ENCODE results near the gene PSTK. TPM values are rescaled to one million over a fixed set of nuclear protein-coding genes. Genes with fewer than 3 reads are reported as not detected.
A peak's percentile ranks its signal among the peaks of the same experiment; 100 is the strongest.

PSTK gene, protein sequence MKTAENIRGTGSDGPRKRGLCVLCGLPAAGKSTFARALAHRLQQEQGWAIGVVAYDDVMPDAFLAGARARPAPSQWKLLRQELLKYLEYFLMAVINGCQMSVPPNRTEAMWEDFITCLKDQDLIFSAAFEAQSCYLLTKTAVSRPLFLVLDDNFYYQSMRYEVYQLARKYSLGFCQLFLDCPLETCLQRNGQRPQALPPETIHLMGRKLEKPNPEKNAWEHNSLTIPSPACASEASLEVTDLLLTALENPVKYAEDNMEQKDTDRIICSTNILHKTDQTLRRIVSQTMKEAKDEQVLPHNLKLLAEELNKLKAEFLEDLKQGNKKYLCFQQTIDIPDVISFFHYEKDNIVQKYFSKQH
- total RNA-seq (2014; rRNA removed; shearing (Covaris generic); ENCODE audit: low replicate concordance): 11.7 and 11.8 TPM in 2 replicates

GRCh38 chr10:122980209-122981065 lies at the start of gene PSTK:
PSTK (plus strand) TSS chr10:122980401; CDS start chr10:122980480, 79 bp downstream.
- Histone ChIP-seq H3K27me3 (0 out of 2 replicates have a peak, but pooled peaks cover 3% of the 10 kb centered on the region), H3K4me3 (peak within 1 kb of the TSS; percentile 99), H3K9me3 (no peaks in the 10 kb centered on the region), H3K36me3 (peaks cover 2% of the 10 kb centered on the region; the same call in 1 of the 2 replicates)
- peak; percentile 89 for DNase-seq

DNA sequence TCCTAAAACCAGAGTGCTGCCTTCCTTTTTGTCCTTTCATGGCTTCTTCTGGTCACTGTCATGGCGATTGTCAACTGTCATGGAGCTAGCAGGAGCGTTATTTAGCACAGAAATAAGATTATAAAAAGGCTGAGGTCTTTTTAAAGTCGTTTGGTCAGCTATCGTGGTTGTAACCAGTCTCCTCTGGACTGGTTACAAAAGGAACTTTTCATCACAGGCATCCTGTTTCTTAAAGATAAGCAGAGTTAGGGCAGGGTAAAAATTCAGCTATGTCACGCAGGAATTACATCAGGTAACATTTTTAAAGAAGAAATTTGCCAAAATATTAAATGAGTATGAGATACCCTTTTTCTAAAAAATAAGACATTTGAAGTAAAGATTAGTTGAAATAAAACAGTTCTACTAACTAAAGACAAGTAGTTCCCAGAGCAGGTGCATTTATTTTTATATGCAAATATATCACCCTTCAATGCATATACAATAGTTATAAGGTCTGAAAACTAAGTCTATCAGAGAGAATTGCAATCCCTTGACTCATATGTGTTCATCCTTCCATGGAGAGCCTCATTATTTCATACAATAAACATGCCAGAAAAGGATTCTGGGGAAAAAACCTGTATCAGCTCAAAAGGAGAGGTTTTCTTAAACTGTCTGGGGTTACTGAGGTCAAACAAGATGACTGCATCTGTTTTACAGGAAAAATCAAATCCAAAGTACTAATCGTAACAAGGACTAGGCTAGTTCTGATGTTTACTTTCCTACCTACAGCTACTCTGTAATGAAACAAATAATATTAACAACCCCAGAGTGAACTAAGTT lies 48.9 kb upstream of the PSTK start:
- Histone ChIP-seq H3K36me3 (peaks cover 12% of the 10 kb centered on the region), H3K9me3 (peaks cover 2% of the 10 kb centered on the region; the same call in 1 of the 2 replicates), H3K4me3 (no peak overlapping the region), H3K27me3 (no peaks in the 10 kb centered on the region)
- DNase-seq: no peak

GRCh38 chr10:122939133-122939855 lies 40.9 kb upstream of the PSTK start:
- H3K4me3 ChIP-seq: no peak overlapping the region
- peaks cover 2% of the 10 kb centered on the region; the same call in 1 of the 2 replicates for H3K9me3 ChIP-seq
- no peak for DNase-seq
- peaks cover 54% of the 10 kb centered on the region for H3K36me3 ChIP-seq
- no peaks in the 10 kb centered on the region for H3K27me3 ChIP-seq

- H3K36me3 ChIP-seq: peaks cover 54% of the 10 kb centered on the region
- peaks cover 2% of the 10 kb centered on the region; the same call in 1 of the 2 replicates for H3K9me3 ChIP-seq
- no peak for DNase-seq
- H3K4me3 ChIP-seq: no peak overlapping the region
- no peaks in the 10 kb centered on the region for H3K27me3 ChIP-seq
Measured at GRCh38 chr10:122939856-122940543, 40.2 kb upstream of the PSTK start.

GRCh38 chr10:122949296-122949695 lies 30.9 kb upstream of the PSTK start:
- Histone ChIP-seq H3K9me3 (no peaks in the 10 kb centered on the region), H3K27me3 (no peaks in the 10 kb centered on the region), H3K36me3 (peaks cover 45% of the 10 kb centered on the region), H3K4me3 (no peak overlapping the region)
- DNase-seq: no peak

- peak; percentile 98 for DNase-seq
- Histone ChIP-seq H3K4me3 (peak within 1 kb of the TSS; percentile 96), H3K36me3 (peaks cover 26% of the 10 kb centered on the region), H3K9me3 (0 out of 2 replicates have a peak, but pooled peaks cover 2% of the 10 kb centered on the region), H3K27me3 (no peaks in the 10 kb centered on the region)
Measured at GRCh38 chr10:122953902-122954730, 26.1 kb upstream of the PSTK start, which contains the start of gene C10orf88. C10orf88 (minus strand) TSS chr10:122954227; CDS start chr10:122954178, 49 bp downstream.

DNA sequence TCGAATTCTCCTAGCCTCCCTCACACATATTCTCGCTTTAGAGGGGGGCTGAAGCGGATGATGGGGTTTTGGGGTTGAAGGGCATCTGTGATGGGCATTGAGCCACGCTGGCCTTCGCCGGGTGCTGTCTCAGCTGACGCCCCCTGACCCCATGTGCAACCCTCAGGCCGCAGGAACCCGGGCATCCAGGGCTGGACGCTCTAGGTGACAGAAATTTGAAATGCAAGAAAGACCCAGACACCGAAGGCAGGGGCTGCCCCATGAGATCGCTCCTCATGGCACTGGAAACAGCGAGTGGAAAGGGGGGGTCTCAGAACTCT lies 25.5 kb upstream of the PSTK start:
- Histone ChIP-seq H3K4me3 (peak overlapping the region; percentile 96), H3K27me3 (no peaks in the 10 kb centered on the region), H3K36me3 (peaks cover 24% of the 10 kb centered on the region), H3K9me3 (0 out of 2 replicates have a peak, but pooled peaks cover 2% of the 10 kb centered on the region)
- DNase-seq: no peak

DNA sequence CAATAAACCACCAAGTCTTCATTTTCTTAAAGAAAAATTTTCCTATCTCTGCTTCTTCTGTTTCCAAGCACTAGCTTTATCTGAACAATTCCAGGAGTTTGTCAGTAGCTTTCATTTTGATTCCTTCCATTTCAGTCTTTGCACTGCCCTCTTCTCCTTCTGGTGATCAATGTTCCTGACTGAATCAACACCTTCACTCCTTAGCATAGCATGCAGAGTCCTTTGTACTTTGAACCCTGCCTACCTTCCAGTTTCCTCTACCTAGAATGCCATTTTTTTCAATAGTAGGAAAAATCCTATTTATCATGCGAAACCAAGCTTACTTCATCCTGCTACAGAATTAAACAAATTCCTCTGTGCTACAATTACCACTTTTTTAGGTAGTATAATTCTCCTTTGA lies 24.3 kb upstream of the PSTK start:
- Histone ChIP-seq H3K36me3 (peaks cover 12% of the 10 kb centered on the region), H3K4me3 (no peak overlapping the region), H3K27me3 (no peaks in the 10 kb centered on the region), H3K9me3 (0 out of 2 replicates have a peak, but pooled peaks cover 2% of the 10 kb centered on the region)
- DNase-seq: no peak

DNA sequence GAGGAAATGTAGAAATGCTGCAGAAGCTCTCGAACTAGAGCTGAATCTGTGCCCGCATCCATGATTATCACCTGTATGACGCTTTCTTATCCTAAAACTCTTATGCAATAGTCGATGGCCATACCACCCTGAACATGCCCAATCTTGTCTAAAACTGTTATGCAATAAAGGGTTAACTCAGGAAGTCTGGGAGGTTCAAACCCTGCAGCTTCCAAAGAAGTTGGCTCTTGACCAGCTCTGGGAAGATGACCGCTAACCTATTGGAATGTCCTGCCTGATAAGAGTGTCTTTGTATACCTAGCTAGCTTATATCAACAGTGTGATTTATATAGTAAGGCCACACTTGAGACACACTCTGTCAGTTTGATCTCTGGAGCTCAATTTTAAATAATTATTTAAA lies 22.7 kb upstream of the PSTK start:
- Histone ChIP-seq H3K27me3 (no peaks in the 10 kb centered on the region), H3K36me3 (peaks cover 3% of the 10 kb centered on the region; the same call in 1 of the 2 replicates), H3K9me3 (0 out of 2 replicates have a peak, but pooled peaks cover 2% of the 10 kb centered on the region), H3K4me3 (no peak overlapping the region)
- no peak for DNase-seq

DNA sequence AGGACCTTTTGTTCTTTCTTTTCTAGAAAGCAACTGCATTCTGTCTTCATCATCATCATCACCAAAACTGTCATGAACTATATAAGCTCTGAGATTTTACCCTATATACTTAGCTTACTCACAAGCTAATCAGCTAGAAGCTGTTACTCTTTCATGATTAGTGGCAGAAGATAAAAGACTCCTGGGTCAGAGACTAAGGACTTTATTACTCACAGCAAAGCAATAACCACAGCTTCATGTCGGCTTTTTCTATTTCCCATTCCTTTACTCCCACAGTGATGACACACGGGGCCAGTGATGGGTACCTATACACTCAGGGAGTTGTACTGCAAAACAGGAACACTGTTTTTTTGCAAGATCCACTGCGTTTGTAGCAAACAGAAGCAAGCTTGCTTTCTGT lies 17.8 kb upstream of the PSTK start:
- no peaks in the 10 kb centered on the region for H3K36me3 ChIP-seq
- no peak overlapping the region for H3K4me3 ChIP-seq
- H3K9me3 ChIP-seq: peaks cover 10% of the 10 kb centered on the region; the same call in 1 of the 2 replicates
- no peak for DNase-seq
- no peaks in the 10 kb centered on the region for H3K27me3 ChIP-seq

- Histone ChIP-seq H3K4me3 (no peak overlapping the region), H3K27me3 (no peaks in the 10 kb centered on the region), H3K9me3 (peaks cover 19% of the 10 kb centered on the region), H3K36me3 (no peaks in the 10 kb centered on the region)
- DNase-seq: no peak
Measured at GRCh38 chr10:122966879-122967278, 13.3 kb upstream of the PSTK start.

- H3K4me3 ChIP-seq: no peak overlapping the region
- peaks cover 16% of the 10 kb centered on the region for H3K9me3 ChIP-seq
- no peaks in the 10 kb centered on the region for H3K27me3 ChIP-seq
- DNase-seq: no peak
- H3K36me3 ChIP-seq: no peaks in the 10 kb centered on the region
Measured at GRCh38 chr10:122968698-122969097, 11.5 kb upstream of the PSTK start.

DNA sequence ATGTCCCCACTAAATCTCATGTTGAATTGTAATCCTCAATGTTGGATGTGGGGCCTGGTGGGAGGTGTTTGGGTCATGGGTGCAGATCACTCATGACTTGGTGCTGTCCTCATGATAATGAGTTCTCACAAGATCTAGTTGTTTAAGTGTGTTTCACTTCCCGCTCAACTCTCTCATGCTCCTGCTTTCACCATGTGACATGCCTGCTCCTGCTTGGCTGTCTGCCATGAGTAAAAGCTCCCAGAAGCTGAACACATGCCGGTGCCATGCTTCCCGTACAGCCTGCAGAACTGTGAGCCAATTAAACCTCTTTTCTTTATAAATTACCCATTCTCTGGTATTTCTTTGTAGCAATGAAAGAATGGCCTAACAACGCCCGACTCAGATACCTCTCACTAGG lies 6.2 kb upstream of the PSTK start:
- DNase-seq: no peak
- Histone ChIP-seq H3K4me3 (no peak overlapping the region), H3K9me3 (peaks cover 2% of the 10 kb centered on the region; the same call in 1 of the 2 replicates), H3K36me3 (no peaks in the 10 kb centered on the region), H3K27me3 (0 out of 2 replicates have a peak, but pooled peaks cover 3% of the 10 kb centered on the region)

DNA sequence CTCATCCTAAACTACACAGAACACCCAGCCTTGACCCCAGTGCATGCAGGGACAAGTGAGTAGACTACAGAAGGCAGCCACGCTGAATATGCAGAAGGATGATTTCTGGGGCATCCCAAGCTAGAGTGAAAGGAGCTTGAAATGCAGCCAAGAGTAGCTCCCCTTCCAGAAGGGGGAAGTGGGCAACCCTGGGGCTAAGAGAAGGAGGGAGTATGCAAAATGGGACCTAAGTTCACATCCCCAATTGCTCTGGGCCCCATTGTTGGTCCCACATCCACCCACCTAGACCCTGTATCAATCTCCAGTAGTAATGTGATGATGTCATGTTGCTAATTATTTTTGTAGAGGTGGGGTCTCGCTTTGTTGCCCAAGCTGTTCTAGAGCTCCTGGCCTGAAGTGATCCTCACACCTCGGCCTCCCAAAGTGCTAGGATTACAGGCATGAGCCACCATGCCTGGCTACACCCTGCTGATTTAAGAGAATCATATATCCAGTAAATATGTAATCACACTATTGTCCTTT lies 5.6 kb upstream of the PSTK start:
- DNase-seq: no peak
- H3K4me3 ChIP-seq: no peak overlapping the region
- H3K36me3 ChIP-seq: no peaks in the 10 kb centered on the region
- H3K27me3 ChIP-seq: 0 out of 2 replicates have a peak, but pooled peaks cover 3% of the 10 kb centered on the region
- no peaks in the 10 kb centered on the region for H3K9me3 ChIP-seq
